ENCODE measurements around the gene BLVRA. TPM values are rescaled to one million over a fixed set of nuclear protein-coding genes. Genes with fewer than 3 reads are reported as not detected.
"Not testable (repeated sequence)": the region's sequence is repeated elsewhere in the genome, so short reads cannot be mapped to it uniquely, and the experiment has no call there.

Gene BLVRA
- polyA plus RNA-seq, 2 of the 4 experiments (the other 2 are of a cell fraction): 68.5 to 85.4 TPM

GRCh38 chr7:43808410-43808809 is 49.9 kb downstream of the BLVRA start:
- H3K4me2 ChIP-seq: no peak overlapping the region
- 92% methylated on average over 11 of the region's 11 CpGs for WGBS (ENCODE audit: missing lambda C conversion rate)
- DNase-seq (ENCODE audit: low read depth in 1 of 2, low spot score in 1 of 2): no peak
- no peak overlapping the region for H3K27ac ChIP-seq
- ChIA-PET POLR2A (no interaction called here), CTCF (interaction anchor here (1.3 to 2.3 kb wide), 3 partner anchors 9 to 31 kb away, joined by 4 to 6 read pairs (median 5); no protein-coding TSS in a partner anchor)
- FAIRE-seq: no peak
- TF ChIP-seq HOXA7 (CRISPR knock-in tag; IDR thresholded peaks at IDR 0.05) (no peak), CBX2 (IDR thresholded peaks at IDR 0.05; ENCODE audit: borderline replicate concordance, low read depth) (no peak), JUNB (IDR thresholded peaks at IDR 0.05) (no peak), TFCP2L1 (CRISPR knock-in tag; IDR thresholded peaks at IDR 0.05) (no peak), REST (IDR thresholded peaks at IDR 0.05) (no peak), MYC (IDR thresholded peaks at IDR 0.05; ENCODE audit: borderline replicate concordance, low read length) (no peak), FOSL2 (IDR thresholded peaks at IDR 0.05) (no peak), FOSL2 (CRISPR knock-in tag; IDR thresholded peaks at IDR 0.05) (no peak), CBX8 (IDR thresholded peaks at IDR 0.05) (no peak), ESRRA (IDR thresholded peaks at IDR 0.05; ENCODE audit: borderline replicate concordance, low read length) (no peak), GATA3 (IDR thresholded peaks at IDR 0.05; ENCODE audit: borderline replicate concordance) (no peak), CEBPB (IDR thresholded peaks at IDR 0.05) (no peak), ZC3H11A (IDR thresholded peaks at IDR 0.05) (no peak), FOSB (CRISPR knock-in tag; IDR thresholded peaks at IDR 0.05) (no peak), BCL3 (IDR thresholded peaks at IDR 0.05) (no peak), ZSCAN20 (CRISPR knock-in tag; IDR thresholded peaks at IDR 0.05) (no peak)
- H3K9me3 ChIP-seq: no peaks in the 10 kb centered on the region
- H3K4me3 ChIP-seq: no peak overlapping the region
- no peak for ATAC-seq
- 0 out of 3 replicates have a peak, but pooled peaks cover 3% of the 10 kb centered on the region for H3K4me1 ChIP-seq

GRCh38 chr7:43810195-43810941 is 51.9 kb downstream of the BLVRA start:
- TF ChIP-seq SMC3 (IDR thresholded peaks at IDR 0.05) (peak; percentile 67), RAD21 (conservative IDR thresholded peaks at IDR 0.05 in 1 of 2, IDR thresholded peaks at IDR 0.05 in 1 of 2) (peak; percentile 73 to 74), CTCF (IDR thresholded peaks at IDR 0.05) (peak; percentile 54)
- H3K4me1 ChIP-seq, H3K4me3 ChIP-seq, H3K27ac ChIP-seq, H3K9me3 ChIP-seq, FAIRE-seq, H3K4me2 ChIP-seq, POLR2A ChIA-PET: not testable (repeated sequence)
- CTCF ChIA-PET: interaction anchor here (0.6 to 1.4 kb wide), 11 partner anchors 12 to 557 kb away, joined by 3 to 7 read pairs (median 3); partner anchors contain the start of genes BLVRA and STK17A
- ATAC-seq: peak; percentile 64 to 95
- DNase-seq (ENCODE audit: low read depth in 1 of 2, low spot score in 1 of 2): peak; percentile 29 to 61
- 62% methylated on average over 16 of the region's 16 CpGs for WGBS (ENCODE audit: missing lambda C conversion rate)
